SJCRH30 (cell line): ENCODE measurements around the gene CPXM2. TPM values are rescaled to one million over a fixed set of nuclear protein-coding genes. Genes with fewer than 3 reads are reported as not detected.

Experiments
- total RNA-seq: library from RNA; depleted of rRNA; stranded (reverse); fragments of >200 nt; shearing (Covaris generic); gene quantifications from 2 replicates; pipeline ENCODE4 v1.2.3, GENCODE V29; 2014; rRNA removed

Gene CPXM2
- total RNA-seq, 1 experiment from 2014 or later: not detected

Other genes starting within 250 kb of the CPXM2 start
- gene GPR26, start 225.5 kb downstream of the CPXM2 start, total RNA-seq: not detected in 2 replicates
- 2.2 and 2.8 TPM in 2 replicates for gene CHST15, start 201.8 kb upstream of the CPXM2 start, total RNA-seq